ENCODE data around the gene ARHGAP33.

- no peak for TF ChIP-seq POLR2A (IDR thresholded peaks at IDR 0.05)
- TF ChIP-seq, protein P1, sequence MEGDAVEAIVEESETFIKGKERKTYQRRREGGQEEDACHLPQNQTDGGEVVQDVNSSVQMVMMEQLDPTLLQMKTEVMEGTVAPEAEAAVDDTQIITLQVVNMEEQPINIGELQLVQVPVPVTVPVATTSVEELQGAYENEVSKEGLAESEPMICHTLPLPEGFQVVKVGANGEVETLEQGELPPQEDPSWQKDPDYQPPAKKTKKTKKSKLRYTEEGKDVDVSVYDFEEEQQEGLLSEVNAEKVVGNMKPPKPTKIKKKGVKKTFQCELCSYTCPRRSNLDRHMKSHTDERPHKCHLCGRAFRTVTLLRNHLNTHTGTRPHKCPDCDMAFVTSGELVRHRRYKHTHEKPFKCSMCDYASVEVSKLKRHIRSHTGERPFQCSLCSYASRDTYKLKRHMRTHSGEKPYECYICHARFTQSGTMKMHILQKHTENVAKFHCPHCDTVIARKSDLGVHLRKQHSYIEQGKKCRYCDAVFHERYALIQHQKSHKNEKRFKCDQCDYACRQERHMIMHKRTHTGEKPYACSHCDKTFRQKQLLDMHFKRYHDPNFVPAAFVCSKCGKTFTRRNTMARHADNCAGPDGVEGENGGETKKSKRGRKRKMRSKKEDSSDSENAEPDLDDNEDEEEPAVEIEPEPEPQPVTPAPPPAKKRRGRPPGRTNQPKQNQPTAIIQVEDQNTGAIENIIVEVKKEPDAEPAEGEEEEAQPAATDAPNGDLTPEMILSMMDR (IDR thresholded peaks at IDR 0.05): no peak
Measured at GRCh38 chr19:35760711-35761349, 14.5 kb upstream of the ARHGAP33 start.

Data from Peyer's patch (tissue), 4 donors.